Neural progenitor cell (in vitro differentiated cells): ENCODE measurements around the gene KANK4. TPM values are rescaled to one million over a fixed set of nuclear protein-coding genes. Genes with fewer than 3 reads are reported as not detected.
A peak's percentile ranks its signal among the peaks of the same experiment; 100 is the strongest.

Source experiments
- DNase-seq: peaks from one replicate; pipeline ENCODE4 v3.0.0-alpha.2; 2016; ENCODE audit warnings: low spot score
- H2AFZ ChIP-seq: fragments of 200-600 bp; sonication (generic); replicated peaks from 2 replicates; pipeline ENCODE4 v1.6.1; 2016; ENCODE audit warnings: antibody characterized with exemption
- H3F3A ChIP-seq: fragments of 200-600 bp; sonication (generic); 2 replicates; pipeline ENCODE4 v1.6.1; 2016; ENCODE audit warnings: antibody characterized with exemption, low read depth
- H3K27ac ChIP-seq: fragments of 200-600 bp; sonication (generic); 2 replicates; pipeline ENCODE4 v1.5.1; 2016; ENCODE audit warnings: mild to moderate bottlenecking
- H3K27me3 ChIP-seq: fragments of 200-600 bp; sonication (generic); 2 replicates; pipeline ENCODE4 v1.6.1; 2016; ENCODE audit warnings: mild to moderate bottlenecking, moderate library complexity
- H3K36me3 ChIP-seq: fragments of 200-600 bp; sonication (generic); 2 replicates; pipeline ENCODE4 v1.5.1; 2016
- H3K4me1 ChIP-seq: fragments of 200-600 bp; sonication (generic); 2 replicates; pipeline ENCODE4 v1.6.1; 2016; ENCODE audit warnings: mixed run types
- H3K4me2 ChIP-seq: fragments of 200-600 bp; sonication (generic); 2 replicates; pipeline ENCODE4 v1.6.1; 2016
- H3K4me3 ChIP-seq: fragments of 200-600 bp; sonication (generic); 2 replicates; pipeline ENCODE4 v1.5.1; 2016
- H3K79me2 ChIP-seq: fragments of 200-600 bp; sonication (generic); 2 replicates; pipeline ENCODE4 v1.6.1; 2016; ENCODE audit warnings: low read depth
- H3K9ac ChIP-seq: fragments of 200-600 bp; sonication (generic); 2 replicates; pipeline ENCODE4 v1.6.1; 2016
- H3K9me3 ChIP-seq: fragments of 200-600 bp; sonication (generic); 2 replicates; pipeline ENCODE4 v1.5.1; 2016; ENCODE audit warnings: low read depth
- H4K20me1 ChIP-seq: fragments of 200-600 bp; sonication (generic); 2 replicates; pipeline ENCODE4 v1.6.1; 2016; ENCODE audit warnings: low read depth
- H3K27ac Mint-ChIP-seq: 3 replicates; pipeline ENCODE4 v1.8.0; 2021; ENCODE audit warnings: mixed read lengths
- H3K27me3 Mint-ChIP-seq: 2 replicates; pipeline ENCODE4 v1.8.0; 2022; ENCODE audit warnings: low read depth, mild to moderate bottlenecking, inconsistent platforms, moderate library complexity, mixed read lengths; ENCODE audit not compliant: insufficient read depth
- H3K36me3 Mint-ChIP-seq: 3 replicates; pipeline ENCODE4 v1.8.0; 2021; ENCODE audit warnings: mixed read lengths
- H3K4me1 Mint-ChIP-seq: 3 replicates; pipeline ENCODE4 v1.8.0; 2021; ENCODE audit warnings: mixed read lengths
- H3K4me3 Mint-ChIP-seq: 3 replicates; pipeline ENCODE4 v1.8.0; 2021; ENCODE audit warnings: mild to moderate bottlenecking, moderate library complexity, mixed read lengths
- H3K9me3 Mint-ChIP-seq: 3 replicates; pipeline ENCODE4 v1.8.0; 2020; ENCODE audit warnings: mixed read lengths
- EZH2 ChIP-seq: fragments of 200-600 bp; sonication (generic); IDR thresholded peaks from 2 replicates; pipeline ENCODE4 v1.6.1; 2017; ENCODE audit warnings: antibody characterized with exemption, mild to moderate bottlenecking, moderate library complexity
- EZH2phosphoT487 ChIP-seq: fragments of 200-600 bp; sonication (generic); IDR thresholded peaks from 2 replicates; pipeline ENCODE4 v1.6.1; 2017; ENCODE audit warnings: antibody characterized with exemption
- total RNA-seq: library from RNA; depleted of rRNA; stranded (reverse); fragments of >200 nt; gene quantifications from 2 replicates; pipeline ENCODE4 v1.2.3, GENCODE V29; 2015; ENCODE audit warnings: low replicate concordance
- TF ChIP-seq, protein P1 (sequence below): fragments of 200-600 bp; sonication (generic); IDR thresholded peaks from 2 replicates; pipeline ENCODE4 v1.5.1; 2017; ENCODE audit warnings: antibody characterized with exemption, mild to moderate bottlenecking

Gene KANK4
- total RNA-seq, 1 donor from 2014 or later = not detected

DNA sequence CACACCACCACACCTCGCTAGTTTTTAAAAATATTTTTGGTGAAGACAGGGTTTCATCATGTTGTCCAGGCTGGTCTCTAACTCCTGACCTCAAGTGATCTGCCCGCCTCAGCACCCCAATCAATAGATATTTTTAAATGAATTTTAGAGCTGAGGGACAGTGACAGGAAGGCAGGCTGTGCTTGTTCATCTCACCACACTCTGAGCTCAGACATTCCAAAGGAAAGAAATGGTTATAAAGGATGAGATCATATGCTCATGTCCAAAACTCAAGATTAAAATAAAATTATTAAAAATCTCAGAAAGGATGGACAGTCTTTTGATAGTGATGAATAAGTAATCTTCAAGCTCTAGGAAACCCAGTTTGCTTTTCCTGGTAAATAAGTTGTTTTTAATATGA is 83.7 kb downstream of the KANK4 start:
- Histone ChIP-seq H4K20me1 (no peaks in the 10 kb centered on the region), H3F3A (no peaks in the 10 kb centered on the region), H3K4me1 (peaks cover 8% of the 10 kb centered on the region), H3K27ac (no peak overlapping the region), H3K9me3 (no peaks in the 10 kb centered on the region), H2AFZ (no peak overlapping the region), H3K4me2 (no peak overlapping the region), H3K9ac (no peak overlapping the region), H3K79me2 (no peaks in the 10 kb centered on the region), H3K36me3 (no peaks in the 10 kb centered on the region), H3K4me3 (no peak overlapping the region), H3K27me3 (no peaks in the 10 kb centered on the region)
- Mint-ChIP-seq H3K27ac (no peak overlapping the region), H3K9me3 (no peaks in the 10 kb centered on the region), H3K27me3 (peaks cover 4% of the 10 kb centered on the region), H3K4me3 (no peak overlapping the region), H3K4me1 (peaks cover 35% of the 10 kb centered on the region), H3K36me3 (no peaks in the 10 kb centered on the region)
- DNase-seq = no peak
- TF ChIP-seq, protein P1, sequence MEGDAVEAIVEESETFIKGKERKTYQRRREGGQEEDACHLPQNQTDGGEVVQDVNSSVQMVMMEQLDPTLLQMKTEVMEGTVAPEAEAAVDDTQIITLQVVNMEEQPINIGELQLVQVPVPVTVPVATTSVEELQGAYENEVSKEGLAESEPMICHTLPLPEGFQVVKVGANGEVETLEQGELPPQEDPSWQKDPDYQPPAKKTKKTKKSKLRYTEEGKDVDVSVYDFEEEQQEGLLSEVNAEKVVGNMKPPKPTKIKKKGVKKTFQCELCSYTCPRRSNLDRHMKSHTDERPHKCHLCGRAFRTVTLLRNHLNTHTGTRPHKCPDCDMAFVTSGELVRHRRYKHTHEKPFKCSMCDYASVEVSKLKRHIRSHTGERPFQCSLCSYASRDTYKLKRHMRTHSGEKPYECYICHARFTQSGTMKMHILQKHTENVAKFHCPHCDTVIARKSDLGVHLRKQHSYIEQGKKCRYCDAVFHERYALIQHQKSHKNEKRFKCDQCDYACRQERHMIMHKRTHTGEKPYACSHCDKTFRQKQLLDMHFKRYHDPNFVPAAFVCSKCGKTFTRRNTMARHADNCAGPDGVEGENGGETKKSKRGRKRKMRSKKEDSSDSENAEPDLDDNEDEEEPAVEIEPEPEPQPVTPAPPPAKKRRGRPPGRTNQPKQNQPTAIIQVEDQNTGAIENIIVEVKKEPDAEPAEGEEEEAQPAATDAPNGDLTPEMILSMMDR = no peak
- no peak for TF ChIP-seq EZH2
- TF ChIP-seq EZH2phosphoT487 = no peak

DNA sequence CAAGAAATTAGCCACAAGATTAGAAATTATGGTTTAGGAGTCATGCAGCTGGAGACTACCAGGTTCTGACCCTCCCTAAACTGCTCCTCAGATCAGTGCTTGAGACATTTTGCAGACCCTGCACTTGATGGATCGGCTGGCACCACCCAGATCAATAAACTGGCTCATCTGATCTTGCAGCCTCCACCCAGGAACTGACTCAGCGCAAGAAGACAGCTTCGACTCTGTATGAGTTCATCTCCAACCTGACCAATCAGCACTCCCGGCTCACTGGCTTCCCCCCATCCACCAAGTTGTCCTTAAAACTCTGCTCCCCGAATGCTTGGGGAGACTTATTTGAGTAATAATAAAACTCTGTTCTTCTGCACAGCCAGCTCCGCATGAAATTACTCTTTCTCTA is 84.5 kb downstream of the KANK4 start:
- Mint-ChIP-seq H3K4me1 (peaks cover 36% of the 10 kb centered on the region), H3K36me3 (no peaks in the 10 kb centered on the region), H3K27ac (peak overlapping the region; percentile 40), H3K9me3 (no peaks in the 10 kb centered on the region), H3K4me3 (no peak overlapping the region), H3K27me3 (peaks cover 4% of the 10 kb centered on the region)
- DNase-seq = no peak
- Histone ChIP-seq H3K4me3 (no peak overlapping the region), H3K9ac (no peak overlapping the region), H3K4me2 (no peak overlapping the region), H4K20me1 (no peaks in the 10 kb centered on the region), H3K79me2 (no peaks in the 10 kb centered on the region), H3K27me3 (no peaks in the 10 kb centered on the region), H3K27ac (no peak overlapping the region), H2AFZ (no peak overlapping the region), H3K36me3 (no peaks in the 10 kb centered on the region), H3K9me3 (no peaks in the 10 kb centered on the region), H3K4me1 (peaks cover 8% of the 10 kb centered on the region), H3F3A (no peaks in the 10 kb centered on the region)
- TF ChIP-seq EZH2phosphoT487 = no peak
- TF ChIP-seq, protein P1 = no peak
- TF ChIP-seq EZH2 = no peak

DNA sequence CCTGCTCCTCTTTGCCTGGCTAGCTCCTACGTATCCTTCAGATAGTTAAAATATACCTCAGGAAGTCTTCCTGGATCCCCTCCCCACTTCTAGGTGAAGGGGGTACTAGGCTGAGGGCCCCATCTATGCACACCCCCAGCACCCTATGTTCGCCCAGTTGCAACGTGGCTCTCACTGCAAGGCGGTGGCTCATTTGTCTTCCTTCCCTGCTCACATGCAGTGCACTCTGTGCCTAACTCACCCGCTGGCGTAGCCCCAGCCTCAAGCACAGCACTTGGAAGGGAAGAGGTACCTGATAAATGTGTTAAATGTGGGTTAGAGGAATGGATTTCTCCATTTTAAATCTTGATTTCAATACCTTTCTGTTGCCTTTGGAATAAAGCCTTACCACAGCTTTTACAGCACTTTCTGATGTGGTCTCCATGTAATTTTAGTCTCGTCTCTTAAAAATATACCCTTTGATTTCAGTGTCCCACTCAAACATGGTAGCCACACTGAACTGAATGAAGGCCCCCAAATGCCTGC is 85.2 kb downstream of the KANK4 start:
- H3K4me3 Mint-ChIP-seq = no peak overlapping the region
- Histone ChIP-seq H2AFZ (no peak overlapping the region), H3K9me3 (no peaks in the 10 kb centered on the region), H3K4me2 (no peak overlapping the region), H3K4me3 (no peak overlapping the region), H3K36me3 (no peaks in the 10 kb centered on the region), H3K27me3 (no peaks in the 10 kb centered on the region), H3F3A (no peaks in the 10 kb centered on the region), H3K4me1 (peaks cover 8% of the 10 kb centered on the region), H3K9ac (no peak overlapping the region), H3K79me2 (no peaks in the 10 kb centered on the region), H3K27ac (no peak overlapping the region), H4K20me1 (no peaks in the 10 kb centered on the region)
- H3K27ac Mint-ChIP-seq = no peak overlapping the region
- no peak for DNase-seq
- no peaks in the 10 kb centered on the region for H3K9me3 Mint-ChIP-seq
- peaks cover 38% of the 10 kb centered on the region for H3K4me1 Mint-ChIP-seq
- TF ChIP-seq EZH2phosphoT487 (no peak), EZH2 (no peak)
- TF ChIP-seq, protein P1 = no peak
- peaks cover 2% of the 10 kb centered on the region for H3K27me3 Mint-ChIP-seq
- H3K36me3 Mint-ChIP-seq = no peaks in the 10 kb centered on the region
